Bronchial epithelial cell (primary cell): ENCODE data around the gene PYROXD2. TPM values are rescaled to one million over a fixed set of nuclear protein-coding genes. Genes with fewer than 3 reads are reported as not detected.

Experiments
- DNase-seq: peaks from one replicate; pipeline ENCODE4 v3.0.0-alpha.2; 2010; ENCODE audit warnings: low read depth
- FAIRE-seq: peaks from 2 replicates; lab custom pipeline; 2011; peaks lifted over from hg19 to GRCh38; lab: Jason Lieb, UNC
- H3K27me3 ChIP-seq: 2 replicates; pipeline ENCODE4 v1.5.1; 2011; ENCODE audit warnings: low read length; ENCODE audit not compliant: control insufficient read depth, insufficient read depth
- H3K36me3 ChIP-seq: 2 replicates; pipeline ENCODE4 v1.5.1; 2011; ENCODE audit warnings: low read length; ENCODE audit not compliant: control insufficient read depth, insufficient read depth
- H3K4me3 ChIP-seq: 2 replicates; pipeline ENCODE4 v1.5.1; 2011; ENCODE audit warnings: mild to moderate bottlenecking, low read depth, low read length, control low read depth
- CTCF ChIP-seq: IDR thresholded peaks from 2 replicates; pipeline ENCODE4 v1.5.1; 2011; ENCODE audit warnings: mild to moderate bottlenecking, moderate library complexity, low read length, control low read depth, inconsistent platforms; ENCODE audit not compliant: insufficient read depth, severe bottlenecking
- total RNA-seq: library from RNA; depleted of rRNA; stranded (reverse); fragments of >200 nt; gene quantifications from 2 replicates; pipeline ENCODE4 v1.2.1, GENCODE V29; 2014

The PYROXD2 gene
- total RNA-seq, 1 donor from 2014 or later = 1.1 TPM

GRCh38 chr10:98369801-98370200 is 45.2 kb downstream of the PYROXD2 start:
- H3K36me3 ChIP-seq = no peaks in the 10 kb centered on the region
- H3K4me3 ChIP-seq = no peak overlapping the region
- TF ChIP-seq CTCF = no peak
- FAIRE-seq (peak; percentile 36), DNase-seq (no peak)
- H3K27me3 ChIP-seq = no peaks in the 10 kb centered on the region

- FAIRE-seq (no peak), DNase-seq (no peak)
- H3K36me3 ChIP-seq = no peaks in the 10 kb centered on the region
- no peak overlapping the region for H3K4me3 ChIP-seq
- TF ChIP-seq CTCF = no peak
- H3K27me3 ChIP-seq = no peaks in the 10 kb centered on the region
Observed at GRCh38 chr10:98368644-98369043, 46.3 kb downstream of the PYROXD2 start.

- no peak overlapping the region for H3K4me3 ChIP-seq
- DNase-seq (no peak), FAIRE-seq (no peak)
- TF ChIP-seq CTCF = no peak
- no peaks in the 10 kb centered on the region for H3K36me3 ChIP-seq
- no peaks in the 10 kb centered on the region for H3K27me3 ChIP-seq
Observed at GRCh38 chr10:98367604-98368451, 47.2 kb downstream of the PYROXD2 start.

- peak; percentile 52 for FAIRE-seq
- no peak for DNase-seq
Observed at GRCh38 chr10:98366062-98366530, 48.9 kb downstream of the PYROXD2 start.

GRCh38 chr10:98365406-98366061 is 49.4 kb downstream of the PYROXD2 start:
- TF ChIP-seq CTCF = no peak
- H3K36me3 ChIP-seq = no peaks in the 10 kb centered on the region
- DNase-seq (peak; percentile 39), FAIRE-seq (no peak)
- H3K27me3 ChIP-seq = no peaks in the 10 kb centered on the region
- H3K4me3 ChIP-seq = no peak overlapping the region

More at GRCh38 chr10:98366062-98366530, 48.9 kb downstream of the PYROXD2 start:
- TF ChIP-seq CTCF = no peak
- no peak overlapping the region for H3K4me3 ChIP-seq
- H3K27me3 ChIP-seq = no peaks in the 10 kb centered on the region
- H3K36me3 ChIP-seq = no peaks in the 10 kb centered on the region
